HepG2 (cell line): ENCODE results near the gene LENEP. TPM values are rescaled to one million over a fixed set of nuclear protein-coding genes. Genes with fewer than 3 reads are reported as not detected.
A peak's percentile ranks its signal among the peaks of the same experiment; 100 is the strongest.

Experiments
- AKAP8 ChIP-seq: sonication (generic); formaldehyde crosslinking; IDR thresholded peaks from 2 replicates; pipeline ENCODE4 v1.5.1; 2020; ENCODE audit warnings: mild to moderate bottlenecking, missing genetic modification reagents
- CCAR2 ChIP-seq: fragments of 200-400 bp; formaldehyde crosslinking; optimal IDR thresholded peaks from 2 replicates; pipeline ENCODE3; 2018; ENCODE audit warnings: low read depth, mild to moderate bottlenecking, low read length, moderate library complexity
- FOSL2 ChIP-seq: sonication (generic); formaldehyde crosslinking; IDR thresholded peaks from 2 replicates; pipeline ENCODE4 v1.4.0; 2020; ENCODE audit warnings: missing genetic modification reagents
- FOXC1 ChIP-seq: sonication (generic); formaldehyde crosslinking; IDR thresholded peaks from 2 replicates; pipeline ENCODE4 v1.8.0; 2022; ENCODE audit warnings: mild to moderate bottlenecking, missing genetic modification reagents, borderline replicate concordance
- GATAD2A ChIP-seq: IDR thresholded peaks from 2 replicates; pipeline ENCODE4 v1.6.1; 2016
- HOXA5 ChIP-seq: sonication (generic); formaldehyde crosslinking; IDR thresholded peaks from 2 replicates; pipeline ENCODE4 v1.4.0; 2020; ENCODE audit warnings: missing genetic modification reagents
- HOXA9 ChIP-seq: sonication (generic); formaldehyde crosslinking; IDR thresholded peaks from 2 replicates; pipeline ENCODE4 v1.8.1; 2022; ENCODE audit warnings: missing genetic modification reagents, mild to moderate bottlenecking, moderate library complexity, borderline replicate concordance
- KAT7 ChIP-seq: IDR thresholded peaks from 2 replicates; pipeline ENCODE4 v1.6.1; 2018; ENCODE audit warnings: borderline replicate concordance, missing compliant biosample characterization
- REXO4 ChIP-seq: sonication (generic); formaldehyde crosslinking; IDR thresholded peaks from 2 replicates; pipeline ENCODE4 v1.8.0; 2022; ENCODE audit warnings: missing genetic modification reagents, mild to moderate bottlenecking, borderline replicate concordance
- SRY ChIP-seq: sonication (generic); formaldehyde crosslinking; IDR thresholded peaks from 2 replicates; pipeline ENCODE4 v1.8.0; 2022; ENCODE audit warnings: mild to moderate bottlenecking, missing genetic modification reagents
- TEAD2 ChIP-seq: sonication (generic); formaldehyde crosslinking; IDR thresholded peaks from 2 replicates; pipeline ENCODE4 v1.9.0; 2021; ENCODE audit warnings: missing genetic modification reagents
- ZBTB1 ChIP-seq: sonication (generic); formaldehyde crosslinking; IDR thresholded peaks from 2 replicates; pipeline ENCODE4 v1.4.0; 2020; ENCODE audit warnings: missing genetic modification reagents, borderline replicate concordance
- ZEB1 ChIP-seq: IDR thresholded peaks from 2 replicates; pipeline ENCODE4 v1.6.1; 2012; ENCODE audit warnings: mild to moderate bottlenecking, low read depth, inconsistent platforms; ENCODE audit not compliant: insufficient replicate concordance
- ZKSCAN8 ChIP-seq: IDR thresholded peaks from 2 replicates; pipeline ENCODE4 v1.6.1; 2016; ENCODE audit warnings: borderline replicate concordance, missing genetic modification reagents, missing compliant biosample characterization
- ZMYM3 ChIP-seq: sonication (generic); formaldehyde crosslinking; IDR thresholded peaks from 2 replicates; pipeline ENCODE4 v1.5.1; 2020; ENCODE audit warnings: mild to moderate bottlenecking, missing genetic modification reagents
- ZNF205 ChIP-seq: IDR thresholded peaks from 2 replicates; pipeline ENCODE4 v1.6.1; 2018; ENCODE audit warnings: missing biosample characterization, missing genetic modification reagents
- ZNF230 ChIP-seq: sonication (generic); formaldehyde crosslinking; IDR thresholded peaks from 2 replicates; pipeline ENCODE4 v1.4.0; 2020; ENCODE audit warnings: mild to moderate bottlenecking, missing genetic modification reagents
- ZNF232 ChIP-seq: sonication (generic); formaldehyde crosslinking; IDR thresholded peaks from 2 replicates; pipeline ENCODE4 v1.4.0; 2020; ENCODE audit warnings: missing genetic modification reagents, borderline replicate concordance
- ZNF329 ChIP-seq: sonication (generic); formaldehyde crosslinking; IDR thresholded peaks from 2 replicates; pipeline ENCODE4 v1.9.0; 2021; ENCODE audit warnings: low read depth, mild to moderate bottlenecking, missing genetic modification reagents
- ZNF615 ChIP-seq: sonication (generic); formaldehyde crosslinking; IDR thresholded peaks from 2 replicates; pipeline ENCODE4 v1.5.0; 2020; ENCODE audit warnings: mild to moderate bottlenecking, missing genetic modification reagents, borderline replicate concordance
- ZNF616 ChIP-seq: sonication (generic); formaldehyde crosslinking; IDR thresholded peaks from 2 replicates; pipeline ENCODE4 v1.5.0; 2020; ENCODE audit warnings: low read depth, mild to moderate bottlenecking, missing genetic modification reagents
- ZNF75D ChIP-seq: sonication (generic); formaldehyde crosslinking; IDR thresholded peaks from 2 replicates; pipeline ENCODE4 v1.8.1; 2023; ENCODE audit warnings: missing genetic modification reagents, mild to moderate bottlenecking, borderline replicate concordance
- polyA plus RNA-seq, 8 experiments: library from polyadenylated mRNA; depleted of rRNA in 3 of 8; stranded (reverse) in 7 of 8; unstranded in 1 of 8; fragments of >200 nt; fragmentation: Illumina TruSeq in 4 of 8; extraction: Trizol in 4 of 8; gene quantifications; 2 replicates each; pipeline versions ENCODE4 v1.2.1 to v1.2.3, GENCODE V29; 2011 to 2016; ENCODE audit warnings: low read depth in 4 of 8, missing spikeins in 1 of 8, mixed read lengths in 1 of 8; ENCODE audit not compliant: insufficient read depth in 1 of 8
- total RNA-seq, 5 experiments: library from RNA; depleted of rRNA; stranded (reverse); fragments of >200 nt; fragmentation: Illumina TruSeq; extraction: Trizol; gene quantifications; 2 replicates each; pipeline ENCODE4 v1.2.3, GENCODE V29; 2016; ENCODE audit warnings: low read depth in 1 of 5
- TF ChIP-seq, protein P1 (sequence below): IDR thresholded peaks from 2 replicates; pipeline ENCODE4 v1.6.1; 2016; ENCODE audit warnings: mild to moderate bottlenecking
- TF ChIP-seq, protein P2 (sequence below): sonication (generic); formaldehyde crosslinking; IDR thresholded peaks from 2 replicates; pipeline ENCODE4 v1.8.0; 2022; ENCODE audit warnings: missing genetic modification reagents, low read depth, mild to moderate bottlenecking, borderline replicate concordance
- TF ChIP-seq, protein P3 (sequence below): sonication (generic); formaldehyde crosslinking; IDR thresholded peaks from 2 replicates; pipeline ENCODE4 v1.4.0; 2020; ENCODE audit warnings: missing genetic modification reagents
- TF ChIP-seq, protein P4 (sequence below): IDR thresholded peaks from 2 replicates; pipeline ENCODE4 v1.6.1; 2016; ENCODE audit warnings: mild to moderate bottlenecking, missing biosample characterization, missing genetic modification reagents

The LENEP gene
- total and polyA plus RNA-seq, 2 of the 13 experiments (the other 11 are each of a cell fraction or from before 2014, with no cell fraction given) = 0.29 TPM; not detected in 1

DNA sequence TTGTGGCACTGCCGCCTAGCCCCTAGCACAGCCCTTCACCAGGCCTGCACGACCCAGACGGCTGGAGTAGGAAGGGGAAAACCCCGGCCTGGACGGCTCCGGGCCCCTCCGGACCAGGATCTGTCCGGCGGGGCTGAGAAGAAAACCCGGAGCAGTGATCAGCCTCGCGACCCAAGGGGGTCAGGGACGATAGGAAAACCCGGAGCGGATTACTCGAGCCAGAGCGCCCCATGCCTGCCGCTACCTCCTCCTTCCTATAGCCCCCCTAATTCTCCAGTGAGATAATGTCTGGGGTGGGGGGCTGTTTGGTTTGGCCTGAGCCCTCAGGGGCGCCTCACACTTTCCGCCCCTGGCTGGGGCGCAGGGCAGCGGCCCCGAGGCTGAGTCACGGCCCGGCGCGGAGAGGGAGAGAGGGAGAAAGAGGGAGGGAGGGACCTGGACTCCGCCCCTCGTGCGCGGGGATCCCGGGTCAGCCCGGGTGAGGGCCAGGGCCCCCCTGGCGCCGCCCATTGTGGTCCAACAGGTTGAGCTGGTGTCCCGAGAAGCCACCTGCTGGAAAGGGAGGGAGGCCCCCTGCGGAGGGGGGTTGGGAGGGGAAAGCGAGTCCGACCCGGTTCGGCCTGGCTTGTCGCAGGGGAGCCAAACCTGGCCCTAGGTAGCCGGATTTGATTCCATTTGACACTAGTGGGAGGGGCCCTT, 7.5 kb downstream of the LENEP start (continued):
- TF ChIP-seq, protein P1, sequence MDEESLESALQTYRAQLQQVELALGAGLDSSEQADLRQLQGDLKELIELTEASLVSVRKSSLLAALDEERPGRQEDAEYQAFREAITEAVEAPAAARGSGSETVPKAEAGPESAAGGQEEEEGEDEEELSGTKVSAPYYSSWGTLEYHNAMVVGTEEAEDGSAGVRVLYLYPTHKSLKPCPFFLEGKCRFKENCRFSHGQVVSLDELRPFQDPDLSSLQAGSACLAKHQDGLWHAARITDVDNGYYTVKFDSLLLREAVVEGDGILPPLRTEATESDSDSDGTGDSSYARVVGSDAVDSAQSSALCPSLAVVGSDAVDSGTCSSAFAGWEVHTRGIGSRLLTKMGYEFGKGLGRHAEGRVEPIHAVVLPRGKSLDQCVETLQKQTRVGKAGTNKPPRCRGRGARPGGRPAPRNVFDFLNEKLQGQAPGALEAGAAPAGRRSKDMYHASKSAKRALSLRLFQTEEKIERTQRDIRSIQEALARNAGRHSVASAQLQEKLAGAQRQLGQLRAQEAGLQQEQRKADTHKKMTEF (CRISPR knock-in tag) = peak; percentile 93
- TF ChIP-seq ZNF329 (CRISPR knock-in tag) (no peak), ZMYM3 (CRISPR knock-in tag) (no peak), ZNF232 (CRISPR knock-in tag) (peak; percentile 12; the same call in 1 of the 2 replicates), AKAP8 (CRISPR knock-in tag) (no peak), CCAR2 (peak; percentile 94), REXO4 (CRISPR knock-in tag) (no peak), ZBTB1 (no peak), FOXC1 (CRISPR knock-in tag) (0 out of 2 replicates have a peak, but pooled peaks have one; percentile 42), HOXA9 (no peak), ZEB1 (no peak), GATAD2A (CRISPR knock-in tag) (peak; percentile 77), ZNF75D (no peak), ZKSCAN8 (peak; percentile 67; the same call in 1 of the 2 replicates), ZNF230 (CRISPR knock-in tag) (no peak), HOXA5 (CRISPR knock-in tag) (peak; percentile 72), TEAD2 (CRISPR knock-in tag) (no peak), ZNF615 (CRISPR knock-in tag) (no peak), FOSL2 (CRISPR knock-in tag) (peak; percentile 95), ZNF205 (CRISPR knock-in tag) (peak; percentile 86), ZNF616 (no peak), SRY (CRISPR knock-in tag) (peak; percentile 92), KAT7 (CRISPR knock-in tag) (peak; percentile 56)
- TF ChIP-seq, protein P2, sequence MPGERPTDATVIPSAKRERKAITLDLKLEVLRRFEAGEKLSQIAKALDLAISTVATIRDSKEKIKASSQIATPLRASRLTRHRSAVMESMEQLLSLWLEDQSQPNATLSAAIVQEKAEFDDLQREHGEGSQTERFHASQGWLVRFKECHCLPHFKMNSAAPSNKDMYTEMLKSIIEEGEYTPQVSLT = no peak
- TF ChIP-seq, protein P3, sequence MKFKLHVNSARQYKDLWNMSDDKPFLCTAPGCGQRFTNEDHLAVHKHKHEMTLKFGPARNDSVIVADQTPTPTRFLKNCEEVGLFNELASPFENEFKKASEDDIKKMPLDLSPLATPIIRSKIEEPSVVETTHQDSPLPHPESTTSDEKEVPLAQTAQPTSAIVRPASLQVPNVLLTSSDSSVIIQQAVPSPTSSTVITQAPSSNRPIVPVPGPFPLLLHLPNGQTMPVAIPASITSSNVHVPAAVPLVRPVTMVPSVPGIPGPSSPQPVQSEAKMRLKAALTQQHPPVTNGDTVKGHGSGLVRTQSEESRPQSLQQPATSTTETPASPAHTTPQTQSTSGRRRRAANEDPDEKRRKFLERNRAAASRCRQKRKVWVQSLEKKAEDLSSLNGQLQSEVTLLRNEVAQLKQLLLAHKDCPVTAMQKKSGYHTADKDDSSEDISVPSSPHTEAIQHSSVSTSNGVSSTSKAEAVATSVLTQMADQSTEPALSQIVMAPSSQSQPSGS (CRISPR knock-in tag) = peak; percentile 47
- TF ChIP-seq, protein P4, sequence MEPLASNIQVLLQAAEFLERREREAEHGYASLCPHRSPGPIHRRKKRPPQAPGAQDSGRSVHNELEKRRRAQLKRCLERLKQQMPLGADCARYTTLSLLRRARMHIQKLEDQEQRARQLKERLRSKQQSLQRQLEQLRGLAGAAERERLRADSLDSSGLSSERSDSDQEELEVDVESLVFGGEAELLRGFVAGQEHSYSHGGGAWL (CRISPR knock-in tag) = peak; percentile 30; the same call in 1 of the 2 replicates
